Measurements from ENCODE around the gene KLF7. TPM values are rescaled to one million over a fixed set of nuclear protein-coding genes. Genes with fewer than 3 reads are reported as not detected.

The KLF7 gene
- total RNA-seq, 1 experiment from 2014 or later, result 17.1 TPM

DNA sequence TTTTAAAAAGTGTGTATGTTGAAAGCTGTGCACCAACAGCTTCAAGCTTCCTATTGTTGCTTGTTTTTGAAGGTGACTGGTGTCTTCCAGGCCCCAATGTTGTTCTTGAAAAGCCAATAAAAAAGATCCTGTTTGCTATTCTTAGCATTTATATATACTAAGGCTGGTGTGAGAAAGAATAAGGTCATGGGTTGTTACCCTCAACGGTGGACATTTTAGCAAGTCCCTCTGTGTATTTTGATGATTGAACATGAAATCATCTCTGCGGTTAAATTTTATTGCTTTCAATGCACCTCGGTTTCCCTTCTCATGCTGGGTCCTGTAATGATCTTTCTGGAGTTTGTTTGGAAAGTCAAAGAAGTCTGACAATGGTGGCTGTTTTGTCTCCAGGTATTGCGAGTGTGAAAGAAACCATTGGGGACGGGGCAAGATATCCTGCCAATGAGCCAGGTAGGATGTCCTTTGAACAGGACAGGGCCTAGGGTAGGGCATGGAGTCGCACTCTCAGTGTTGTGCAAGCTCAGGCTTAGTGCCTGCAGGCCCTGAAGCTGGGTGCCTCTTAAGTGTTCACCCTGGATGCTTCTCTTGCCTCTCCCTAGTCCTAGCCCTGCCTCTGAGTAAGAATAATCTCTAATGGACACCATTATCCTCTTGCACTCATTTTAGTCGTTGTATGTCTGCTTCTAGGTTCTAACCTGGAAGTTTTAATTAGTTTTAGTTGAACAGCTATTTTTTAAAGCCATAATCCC is 16.0 kb upstream of the KLF7 start:
- BruUV-seq (replicated peaks), result no TSS peak
- no peak for TF ChIP-seq POLR2AphosphoS5 (IDR thresholded peaks at IDR 0.05; ENCODE audit: low read depth, low read length)
- TF ChIP-seq, protein P1, sequence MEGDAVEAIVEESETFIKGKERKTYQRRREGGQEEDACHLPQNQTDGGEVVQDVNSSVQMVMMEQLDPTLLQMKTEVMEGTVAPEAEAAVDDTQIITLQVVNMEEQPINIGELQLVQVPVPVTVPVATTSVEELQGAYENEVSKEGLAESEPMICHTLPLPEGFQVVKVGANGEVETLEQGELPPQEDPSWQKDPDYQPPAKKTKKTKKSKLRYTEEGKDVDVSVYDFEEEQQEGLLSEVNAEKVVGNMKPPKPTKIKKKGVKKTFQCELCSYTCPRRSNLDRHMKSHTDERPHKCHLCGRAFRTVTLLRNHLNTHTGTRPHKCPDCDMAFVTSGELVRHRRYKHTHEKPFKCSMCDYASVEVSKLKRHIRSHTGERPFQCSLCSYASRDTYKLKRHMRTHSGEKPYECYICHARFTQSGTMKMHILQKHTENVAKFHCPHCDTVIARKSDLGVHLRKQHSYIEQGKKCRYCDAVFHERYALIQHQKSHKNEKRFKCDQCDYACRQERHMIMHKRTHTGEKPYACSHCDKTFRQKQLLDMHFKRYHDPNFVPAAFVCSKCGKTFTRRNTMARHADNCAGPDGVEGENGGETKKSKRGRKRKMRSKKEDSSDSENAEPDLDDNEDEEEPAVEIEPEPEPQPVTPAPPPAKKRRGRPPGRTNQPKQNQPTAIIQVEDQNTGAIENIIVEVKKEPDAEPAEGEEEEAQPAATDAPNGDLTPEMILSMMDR (IDR thresholded peaks at IDR 0.05), result no peak
- TF ChIP-seq, protein P2, sequence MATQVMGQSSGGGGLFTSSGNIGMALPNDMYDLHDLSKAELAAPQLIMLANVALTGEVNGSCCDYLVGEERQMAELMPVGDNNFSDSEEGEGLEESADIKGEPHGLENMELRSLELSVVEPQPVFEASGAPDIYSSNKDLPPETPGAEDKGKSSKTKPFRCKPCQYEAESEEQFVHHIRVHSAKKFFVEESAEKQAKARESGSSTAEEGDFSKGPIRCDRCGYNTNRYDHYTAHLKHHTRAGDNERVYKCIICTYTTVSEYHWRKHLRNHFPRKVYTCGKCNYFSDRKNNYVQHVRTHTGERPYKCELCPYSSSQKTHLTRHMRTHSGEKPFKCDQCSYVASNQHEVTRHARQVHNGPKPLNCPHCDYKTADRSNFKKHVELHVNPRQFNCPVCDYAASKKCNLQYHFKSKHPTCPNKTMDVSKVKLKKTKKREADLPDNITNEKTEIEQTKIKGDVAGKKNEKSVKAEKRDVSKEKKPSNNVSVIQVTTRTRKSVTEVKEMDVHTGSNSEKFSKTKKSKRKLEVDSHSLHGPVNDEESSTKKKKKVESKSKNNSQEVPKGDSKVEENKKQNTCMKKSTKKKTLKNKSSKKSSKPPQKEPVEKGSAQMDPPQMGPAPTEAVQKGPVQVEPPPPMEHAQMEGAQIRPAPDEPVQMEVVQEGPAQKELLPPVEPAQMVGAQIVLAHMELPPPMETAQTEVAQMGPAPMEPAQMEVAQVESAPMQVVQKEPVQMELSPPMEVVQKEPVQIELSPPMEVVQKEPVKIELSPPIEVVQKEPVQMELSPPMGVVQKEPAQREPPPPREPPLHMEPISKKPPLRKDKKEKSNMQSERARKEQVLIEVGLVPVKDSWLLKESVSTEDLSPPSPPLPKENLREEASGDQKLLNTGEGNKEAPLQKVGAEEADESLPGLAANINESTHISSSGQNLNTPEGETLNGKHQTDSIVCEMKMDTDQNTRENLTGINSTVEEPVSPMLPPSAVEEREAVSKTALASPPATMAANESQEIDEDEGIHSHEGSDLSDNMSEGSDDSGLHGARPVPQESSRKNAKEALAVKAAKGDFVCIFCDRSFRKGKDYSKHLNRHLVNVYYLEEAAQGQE (IDR thresholded peaks at IDR 0.05; ENCODE audit: insufficient read depth in 1 of 2, low read depth in 2 of 2, low read length in 1 of 2), result no peak
- no peak for TF ChIP-seq TCF7L2 (IDR thresholded peaks at IDR 0.05; ENCODE audit: low read depth, low read length)
- TF ChIP-seq SIN3A (IDR thresholded peaks at IDR 0.05; ENCODE audit: borderline replicate concordance, insufficient read depth, low read depth, low read length), result no peak
- in situ Hi-C loops (cut with HindIII; ENCODE audit: low pct_unique_long_range_greater_than_20kb, low sequenced_read_pairs) (no loop called here), intact Hi-C loops (cut with micrococcal nuclease; ENCODE audit: unreplicated experiment) (no loop called here)
- Histone ChIP-seq H3K9me3 (ENCODE audit: control insufficient read depth, insufficient read depth, low read depth, low read length) (no peaks in the 10 kb centered on the region), H3K27ac (ENCODE audit: low read length) (no peak overlapping the region), H3K27me3 (ENCODE audit: control insufficient read depth, insufficient read depth, low read length) (no peaks in the 10 kb centered on the region), H3K4me3 (ENCODE audit: low read depth in 2 of 2, low read length in 2 of 2) (no peak overlapping the region), H3K36me3 (ENCODE audit: control insufficient read depth, insufficient read depth, low read length) (no peaks in the 10 kb centered on the region), H3K4me1 (ENCODE audit: control insufficient read depth, insufficient read depth, low read length) (no peaks in the 10 kb centered on the region)
- ChIA-PET CTCF (interaction anchor here (0.5 kb wide), 1 partner anchor 172 kb away, joined by 3 read pairs; no protein-coding TSS in a partner anchor), POLR2A (no interaction called here)
- DNase-seq (ENCODE audit: low read depth, low spot score), result no peak
- ATAC-seq, result no peak

DNA sequence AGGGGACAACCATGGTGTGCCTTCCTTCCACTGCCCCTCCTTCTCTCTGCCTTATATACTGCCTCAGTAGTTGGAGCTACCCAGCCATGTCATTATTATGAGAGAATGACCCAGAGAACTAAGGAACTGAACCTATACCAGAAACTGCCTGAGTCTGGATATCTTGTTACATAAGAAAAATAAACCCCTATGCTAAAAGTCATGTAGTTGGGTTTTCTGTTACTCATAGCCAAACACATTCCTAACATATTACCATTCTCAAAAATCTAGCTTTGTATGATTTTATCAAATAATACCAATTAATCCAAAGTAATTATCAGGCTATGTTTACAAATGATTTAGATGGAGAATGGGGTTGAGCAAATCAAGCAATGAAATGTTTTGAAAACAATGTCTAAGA is 15.0 kb upstream of the KLF7 start:
- Histone ChIP-seq H3K36me3 (ENCODE audit: control insufficient read depth, insufficient read depth, low read length) (no peaks in the 10 kb centered on the region), H3K9me3 (ENCODE audit: control insufficient read depth, insufficient read depth, low read depth, low read length) (no peaks in the 10 kb centered on the region), H3K27ac (ENCODE audit: low read length) (no peak overlapping the region), H3K27me3 (ENCODE audit: control insufficient read depth, insufficient read depth, low read length) (no peaks in the 10 kb centered on the region), H3K4me3 (ENCODE audit: low read depth in 2 of 2, low read length in 2 of 2) (no peak overlapping the region), H3K4me1 (ENCODE audit: control insufficient read depth, insufficient read depth, low read length) (no peaks in the 10 kb centered on the region)
- intact Hi-C loops (cut with micrococcal nuclease; ENCODE audit: unreplicated experiment), result no loop called here
- no peak for ATAC-seq
- BruUV-seq (replicated peaks), result no TSS peak
- in situ Hi-C loops (cut with HindIII; ENCODE audit: low pct_unique_long_range_greater_than_20kb, low sequenced_read_pairs), result no loop called here
- ChIA-PET POLR2A (no interaction called here), CTCF (interaction anchor here (0.5 kb wide), 1 partner anchor 173 kb away, joined by 3 read pairs; no protein-coding TSS in a partner anchor)
- TF ChIP-seq TCF7L2 (IDR thresholded peaks at IDR 0.05; ENCODE audit: low read depth, low read length), result no peak
- no peak for TF ChIP-seq SIN3A (IDR thresholded peaks at IDR 0.05; ENCODE audit: borderline replicate concordance, insufficient read depth, low read depth, low read length)
- TF ChIP-seq, protein P2 (IDR thresholded peaks at IDR 0.05; ENCODE audit: insufficient read depth in 1 of 2, low read depth in 2 of 2, low read length in 1 of 2), result no peak
- TF ChIP-seq, protein P1 (IDR thresholded peaks at IDR 0.05), result no peak
- no peak for TF ChIP-seq POLR2AphosphoS5 (IDR thresholded peaks at IDR 0.05; ENCODE audit: low read depth, low read length)
- DNase-seq (ENCODE audit: low read depth, low spot score), result no peak
